HG02588 (cell line): ENCODE data around the gene PIP5K1C.

Experiments
- ATAC-seq: cut with Tn5 transposase; IDR thresholded peaks from one replicate; pipeline ENCODE4 v1.9.1; 2021; ENCODE audit warnings: mild to moderate bottlenecking, moderate library complexity; ENCODE audit not compliant: unreplicated experiment

The PIP5K1C gene

GRCh38 chr19:3613818-3614661 is 86.2 kb downstream of the PIP5K1C start:
- no peak for ATAC-seq

- no peak for ATAC-seq
Measured at GRCh38 chr19:3612901-3613741, 87.1 kb downstream of the PIP5K1C start.

GRCh38 chr19:3612330-3612729 is 87.9 kb downstream of the PIP5K1C start:
- ATAC-seq, result no peak

GRCh38 chr19:3611841-3612240 is 88.4 kb downstream of the PIP5K1C start:
- no peak for ATAC-seq

GRCh38 chr19:3610745-3611717 is 89.2 kb downstream of the PIP5K1C start:
- no peak for ATAC-seq

GRCh38 chr19:3609779-3610719 is 90.2 kb downstream of the PIP5K1C start:
- no peak for ATAC-seq

GRCh38 chr19:3608750-3609322 is 91.4 kb downstream of the PIP5K1C start:
- no peak for ATAC-seq

- no peak for ATAC-seq
Measured at GRCh38 chr19:3608079-3608641, 92.1 kb downstream of the PIP5K1C start.

- ATAC-seq, result no peak
Measured at GRCh38 chr19:3607303-3608078, 92.8 kb downstream of the PIP5K1C start.

- ATAC-seq, result no peak
Measured at GRCh38 chr19:3606690-3607289, 93.5 kb downstream of the PIP5K1C start, which contains the start of gene TBXA2R. Gene TBXA2R, minus strand, starts transcription at chr19:3606875. Its CDS starts 6,241 bp downstream, at chr19:3600634.

- no peak for ATAC-seq
Measured at GRCh38 chr19:3606174-3606689, 94.0 kb downstream of the PIP5K1C start.

GRCh38 chr19:3605770-3606169 is 94.5 kb downstream of the PIP5K1C start:
- ATAC-seq, result no peak

- no peak for ATAC-seq
Measured at GRCh38 chr19:3605361-3605760, 94.9 kb downstream of the PIP5K1C start.

- ATAC-seq, result no peak
Measured at GRCh38 chr19:3604987-3605343, 95.3 kb downstream of the PIP5K1C start.

GRCh38 chr19:3604227-3604986 is 95.9 kb downstream of the PIP5K1C start:
- ATAC-seq, result no peak

- ATAC-seq, result no peak
Measured at GRCh38 chr19:3603121-3603811, 97.0 kb downstream of the PIP5K1C start.
